ENCODE results near the gene IL9. TPM values are rescaled to one million over a fixed set of nuclear protein-coding genes. Genes with fewer than 3 reads are reported as not detected.

IL9 gene
- total RNA-seq, 1 donor from 2014 or later, result not detected

GRCh38 chr5:135891268-135891667, 4.4 kb downstream of the IL9 start:
- DNase-seq, result no peak

DNA sequence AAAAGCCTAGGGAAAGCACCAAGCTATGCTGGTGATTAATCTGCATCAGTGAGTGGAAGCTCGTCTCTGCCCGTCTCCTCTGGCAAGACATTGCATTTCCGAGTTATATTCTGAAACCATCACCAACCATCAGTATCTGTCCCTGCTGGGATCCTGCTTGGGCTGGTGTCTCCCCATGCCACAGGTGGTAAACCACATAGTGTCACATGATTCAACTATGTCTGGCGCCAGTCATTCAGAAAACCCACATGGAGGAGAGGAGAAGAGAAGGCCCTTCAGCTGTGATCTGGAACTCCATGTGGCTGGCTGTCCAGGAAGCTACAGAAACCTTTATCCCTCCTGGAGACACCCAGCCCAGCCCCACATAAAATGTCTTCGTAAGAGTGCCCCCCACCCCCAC, 4.8 kb downstream of the IL9 start:
- DNase-seq, result no peak

DNA sequence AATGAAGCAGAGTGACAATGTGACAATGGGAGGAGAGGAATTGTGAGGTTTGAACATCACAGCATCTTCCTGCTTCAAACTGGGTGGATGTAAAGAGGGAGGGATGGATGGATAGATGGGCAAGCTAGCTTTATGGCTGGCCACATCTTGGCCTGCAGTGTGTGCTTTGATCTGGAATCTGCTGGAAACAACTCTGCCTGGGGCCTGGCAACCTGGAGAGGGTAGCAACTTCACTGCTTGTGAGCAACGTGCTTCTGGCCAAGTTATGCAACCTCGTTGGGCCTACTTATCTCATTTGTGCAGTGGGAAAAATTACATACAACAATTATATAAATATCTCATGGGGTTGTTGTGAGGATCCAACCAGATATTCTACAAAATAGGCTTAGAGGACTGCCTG, 5.3 kb downstream of the IL9 start:
- DNase-seq, result no peak

- no peak for DNase-seq
These were observed 7.6 kb downstream of the IL9 start for GRCh38 chr5:135887881-135888614.

- peak; percentile 26 for DNase-seq
These were observed 8.2 kb downstream of the IL9 start for GRCh38 chr5:135887447-135887864.

DNA sequence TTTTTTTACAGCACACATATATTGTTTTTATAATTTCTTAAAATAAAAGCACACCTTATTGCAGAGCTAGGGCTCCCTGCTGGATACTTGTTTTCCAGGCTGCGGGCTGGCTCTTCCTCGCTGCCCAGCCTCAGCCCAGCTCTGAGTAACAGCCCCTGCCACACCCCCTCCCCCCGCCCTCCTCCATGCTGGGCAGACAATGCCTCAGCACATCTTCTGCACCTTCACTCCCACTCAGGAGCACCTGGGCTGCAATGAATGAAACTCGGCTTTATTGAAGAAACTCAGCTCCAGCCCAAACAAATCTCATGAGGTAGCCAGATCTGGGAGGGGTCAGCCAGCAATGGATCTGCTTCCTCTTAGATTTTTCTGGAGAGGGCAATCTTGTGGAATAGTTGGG, 9.5 kb downstream of the IL9 start:
- no peak for DNase-seq

GRCh38 chr5:135885031-135885430, 10.6 kb downstream of the IL9 start:
- DNase-seq, result no peak

GRCh38 chr5:135883441-135883840, 12.2 kb downstream of the IL9 start:
- no peak for DNase-seq

DNA sequence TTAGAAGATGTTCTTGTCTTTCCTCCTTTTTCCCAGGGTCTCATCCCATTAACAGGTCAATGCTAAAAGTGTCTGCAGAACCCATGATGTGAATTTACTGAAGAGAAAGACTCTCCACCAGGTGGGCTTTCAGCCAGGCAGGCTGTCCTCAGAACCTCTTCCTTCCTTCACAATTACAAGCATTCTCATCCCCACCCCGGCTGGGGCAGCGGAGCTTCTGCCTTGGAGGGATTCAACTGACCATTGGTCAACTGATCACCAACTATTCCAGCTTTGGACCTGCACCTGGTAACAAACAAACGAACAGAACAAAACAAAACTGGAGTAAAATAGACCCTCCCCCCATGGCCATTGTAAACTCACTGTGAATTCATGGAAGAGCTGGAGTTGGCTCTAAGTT, 12.6 kb downstream of the IL9 start:
- no peak for DNase-seq

GRCh38 chr5:135881819-135882218, 13.8 kb downstream of the IL9 start:
- no peak for DNase-seq

GRCh38 chr5:135881244-135881643, 14.4 kb downstream of the IL9 start:
- no peak for DNase-seq

GRCh38 chr5:135880801-135881200, 14.8 kb downstream of the IL9 start:
- DNase-seq, result no peak

DNA sequence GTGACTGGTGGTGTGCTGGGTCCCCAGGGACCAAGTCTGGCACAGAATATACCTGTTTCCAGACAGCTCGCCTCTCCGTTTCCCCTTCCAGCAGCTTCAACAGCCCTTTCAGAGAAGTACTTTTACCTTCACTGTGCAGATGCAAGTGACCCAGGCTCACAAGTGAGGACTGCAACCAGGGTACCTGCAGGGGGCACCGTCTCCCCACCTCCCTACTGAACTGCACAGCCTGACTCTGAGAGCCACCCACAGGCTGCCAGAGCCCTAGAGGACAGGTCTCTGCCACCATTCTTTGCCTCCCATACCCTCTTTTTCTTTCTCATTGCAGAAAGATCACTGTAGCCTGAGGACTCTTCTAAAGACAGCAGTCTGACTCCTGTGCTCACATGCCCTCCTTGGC, 15.4 kb downstream of the IL9 start:
- DNase-seq, result no peak

GRCh38 chr5:135879591-135879990, 16.1 kb downstream of the IL9 start:
- DNase-seq, result no peak

- no peak for DNase-seq
These were observed 17.5 kb downstream of the IL9 start for GRCh38 chr5:135878156-135878620.

DNA sequence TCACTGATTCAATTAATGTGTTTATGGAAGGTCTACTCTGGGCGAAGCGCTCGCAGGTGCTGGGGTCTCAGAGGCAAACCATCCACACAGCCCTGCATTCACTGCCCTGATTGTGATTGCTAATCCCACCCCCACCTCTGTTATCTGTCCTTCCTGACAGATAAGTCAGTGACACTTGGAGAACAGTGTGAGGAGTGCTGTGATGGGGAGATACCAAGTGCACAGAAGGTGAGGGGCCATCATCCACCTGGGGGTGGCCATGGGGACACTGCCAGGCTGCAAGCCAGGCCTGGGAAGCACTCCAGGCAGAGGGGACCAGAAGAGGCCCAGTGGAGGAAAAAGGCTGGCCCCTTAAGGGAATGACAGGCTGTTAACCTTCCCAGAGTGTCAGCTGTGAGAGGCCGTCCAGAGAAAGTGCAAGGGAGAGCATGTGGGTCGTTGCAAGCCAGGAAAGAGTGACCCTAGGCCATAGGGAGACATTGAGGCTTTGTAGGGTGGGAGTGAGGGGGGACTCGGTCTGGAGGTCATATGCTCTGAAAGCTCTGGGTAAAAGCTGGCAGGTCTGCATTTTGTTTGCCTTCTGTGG, 18.0 kb downstream of the IL9 start:
- DNase-seq, result no peak

DNA sequence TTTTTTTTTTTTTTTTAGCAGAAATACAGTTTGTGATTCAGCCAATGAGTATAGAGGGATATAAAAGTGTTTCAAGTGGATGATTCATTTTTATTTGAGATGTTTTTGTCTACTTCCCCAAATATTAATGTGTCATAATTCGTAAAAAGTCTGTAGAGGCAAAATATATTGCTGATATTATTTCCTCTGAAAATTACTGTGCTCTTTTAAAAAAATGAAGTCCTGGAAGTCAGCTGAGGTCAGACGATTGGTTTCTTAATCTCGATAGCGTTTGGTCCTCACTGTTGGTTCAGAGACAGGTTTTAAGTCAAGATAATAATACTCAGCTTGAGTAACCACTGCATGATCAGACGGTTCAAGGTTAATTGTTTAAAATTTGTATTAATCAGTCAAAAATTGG, 19.5 kb downstream of the IL9 start:
- no peak for DNase-seq

- no peak for DNase-seq
These were observed 20.1 kb downstream of the IL9 start for GRCh38 chr5:135875567-135875966.

GRCh38 chr5:135874461-135874860, 21.2 kb downstream of the IL9 start:
- no peak for DNase-seq

DNA sequence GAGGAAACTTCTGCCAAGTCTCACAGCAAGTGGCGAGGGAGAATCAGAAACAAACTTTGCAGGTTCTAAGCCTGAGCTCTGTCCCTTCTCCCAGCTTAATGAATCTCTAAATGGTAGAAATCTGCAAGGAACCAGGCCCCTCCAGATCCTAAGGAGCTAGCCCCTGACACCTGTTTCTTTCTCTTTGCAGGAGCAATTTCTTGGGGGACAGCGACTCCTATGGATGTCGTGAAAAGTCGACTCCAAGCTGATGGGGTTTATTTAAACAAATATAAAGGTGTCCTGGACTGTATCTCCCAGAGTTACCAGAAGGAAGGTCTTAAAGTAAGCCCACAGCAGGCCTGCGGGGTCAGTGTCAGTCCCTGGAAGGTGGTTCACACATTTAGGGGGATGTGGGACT, 21.8 kb downstream of the IL9 start:
- no peak for DNase-seq

DNA sequence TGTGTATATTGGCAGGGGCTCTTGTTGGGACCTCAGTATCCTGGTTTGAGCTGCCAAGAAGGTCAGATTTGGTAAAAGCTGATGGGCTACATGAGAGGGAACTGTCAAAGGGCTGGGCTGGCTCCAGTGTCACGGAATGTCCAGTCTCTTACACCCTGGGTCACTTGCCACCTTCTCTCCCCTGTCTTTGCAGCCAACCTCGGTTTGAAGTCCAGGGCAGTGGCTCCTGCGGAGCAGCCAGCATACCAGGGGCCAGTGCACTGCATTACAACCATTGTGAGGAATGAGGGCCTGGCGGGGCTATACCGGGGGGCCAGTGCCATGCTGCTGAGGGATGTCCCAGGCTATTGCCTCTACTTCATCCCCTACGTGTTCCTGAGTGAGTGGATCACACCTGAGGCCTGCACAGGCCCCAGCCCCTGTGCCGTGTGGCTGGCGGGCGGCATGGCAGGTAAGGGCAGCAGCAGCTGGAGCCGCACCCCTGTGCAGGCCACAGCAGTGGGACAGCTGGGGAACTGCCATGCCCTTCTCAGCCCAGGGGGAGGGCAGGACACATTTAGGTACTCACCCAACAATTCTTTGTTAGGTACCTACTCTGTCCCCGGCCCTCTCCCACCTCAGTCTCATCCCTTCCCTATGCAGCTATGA, 24.2 kb downstream of the IL9 start:
- DNase-seq, result no peak

GRCh38 chr5:135869935-135870334, 25.7 kb downstream of the IL9 start:
- no peak for DNase-seq

- DNase-seq, result no peak
These were observed 26.4 kb downstream of the IL9 start for GRCh38 chr5:135869276-135869675.

DNA sequence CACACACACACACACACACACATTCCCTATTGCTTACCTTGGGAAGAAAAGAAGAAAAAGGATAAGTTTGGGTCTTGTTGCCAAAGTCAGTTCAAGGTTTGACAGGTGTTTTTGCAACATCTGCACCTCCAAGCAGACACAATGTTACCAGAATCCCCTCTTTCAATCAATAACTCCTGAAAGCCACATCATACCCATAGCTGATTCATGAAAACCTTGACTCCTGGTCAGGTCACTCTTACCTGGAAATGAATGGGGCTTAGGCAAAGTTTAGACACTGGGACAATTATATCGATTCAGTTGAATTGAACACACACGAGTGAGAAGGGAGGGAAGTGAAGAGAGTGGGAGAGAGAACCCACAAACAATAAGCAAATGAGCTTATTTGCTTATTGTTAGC, 27.0 kb downstream of the IL9 start:
- no peak for DNase-seq
